Neural progenitor cell (in vitro differentiated cells): Measurements from ENCODE around the gene CCDC174. TPM values are rescaled to one million over a fixed set of nuclear protein-coding genes. Genes with fewer than 3 reads are reported as not detected.
A peak's percentile ranks its signal among the peaks of the same experiment; 100 is the strongest.

Experiments used
- DNase-seq: peaks from one replicate; pipeline ENCODE4 v3.0.0-alpha.2; 2016; ENCODE audit warnings: low spot score
- H2AFZ ChIP-seq: fragments of 200-600 bp; sonication (generic); replicated peaks from 2 replicates; pipeline ENCODE4 v1.6.1; 2016; ENCODE audit warnings: antibody characterized with exemption
- H3F3A ChIP-seq: fragments of 200-600 bp; sonication (generic); 2 replicates; pipeline ENCODE4 v1.6.1; 2016; ENCODE audit warnings: antibody characterized with exemption, low read depth
- H3K27ac ChIP-seq: fragments of 200-600 bp; sonication (generic); 2 replicates; pipeline ENCODE4 v1.5.1; 2016; ENCODE audit warnings: mild to moderate bottlenecking
- H3K27me3 ChIP-seq: fragments of 200-600 bp; sonication (generic); 2 replicates; pipeline ENCODE4 v1.6.1; 2016; ENCODE audit warnings: mild to moderate bottlenecking, moderate library complexity
- H3K36me3 ChIP-seq: fragments of 200-600 bp; sonication (generic); 2 replicates; pipeline ENCODE4 v1.5.1; 2016
- H3K4me1 ChIP-seq: fragments of 200-600 bp; sonication (generic); 2 replicates; pipeline ENCODE4 v1.6.1; 2016; ENCODE audit warnings: mixed run types
- H3K4me2 ChIP-seq: fragments of 200-600 bp; sonication (generic); 2 replicates; pipeline ENCODE4 v1.6.1; 2016
- H3K4me3 ChIP-seq: fragments of 200-600 bp; sonication (generic); 2 replicates; pipeline ENCODE4 v1.5.1; 2016
- H3K79me2 ChIP-seq: fragments of 200-600 bp; sonication (generic); 2 replicates; pipeline ENCODE4 v1.6.1; 2016; ENCODE audit warnings: low read depth
- H3K9ac ChIP-seq: fragments of 200-600 bp; sonication (generic); 2 replicates; pipeline ENCODE4 v1.6.1; 2016
- H3K9me3 ChIP-seq: fragments of 200-600 bp; sonication (generic); 2 replicates; pipeline ENCODE4 v1.5.1; 2016; ENCODE audit warnings: low read depth
- H4K20me1 ChIP-seq: fragments of 200-600 bp; sonication (generic); 2 replicates; pipeline ENCODE4 v1.6.1; 2016; ENCODE audit warnings: low read depth
- H3K27ac Mint-ChIP-seq: 3 replicates; pipeline ENCODE4 v1.8.0; 2021; ENCODE audit warnings: mixed read lengths
- H3K27me3 Mint-ChIP-seq: 2 replicates; pipeline ENCODE4 v1.8.0; 2022; ENCODE audit warnings: low read depth, mild to moderate bottlenecking, inconsistent platforms, moderate library complexity, mixed read lengths; ENCODE audit not compliant: insufficient read depth
- H3K36me3 Mint-ChIP-seq: 3 replicates; pipeline ENCODE4 v1.8.0; 2021; ENCODE audit warnings: mixed read lengths
- H3K4me1 Mint-ChIP-seq: 3 replicates; pipeline ENCODE4 v1.8.0; 2021; ENCODE audit warnings: mixed read lengths
- H3K4me3 Mint-ChIP-seq: 3 replicates; pipeline ENCODE4 v1.8.0; 2021; ENCODE audit warnings: mild to moderate bottlenecking, moderate library complexity, mixed read lengths
- H3K9me3 Mint-ChIP-seq: 3 replicates; pipeline ENCODE4 v1.8.0; 2020; ENCODE audit warnings: mixed read lengths
- EZH2 ChIP-seq: fragments of 200-600 bp; sonication (generic); IDR thresholded peaks from 2 replicates; pipeline ENCODE4 v1.6.1; 2017; ENCODE audit warnings: antibody characterized with exemption, mild to moderate bottlenecking, moderate library complexity
- EZH2phosphoT487 ChIP-seq: fragments of 200-600 bp; sonication (generic); IDR thresholded peaks from 2 replicates; pipeline ENCODE4 v1.6.1; 2017; ENCODE audit warnings: antibody characterized with exemption
- total RNA-seq: library from RNA; depleted of rRNA; stranded (reverse); fragments of >200 nt; gene quantifications from 2 replicates; pipeline ENCODE4 v1.2.3, GENCODE V29; 2015; ENCODE audit warnings: low replicate concordance
- TF ChIP-seq, protein P1 (sequence below): fragments of 200-600 bp; sonication (generic); IDR thresholded peaks from 2 replicates; pipeline ENCODE4 v1.5.1; 2017; ENCODE audit warnings: antibody characterized with exemption, mild to moderate bottlenecking

CCDC174 gene
- total RNA-seq, 1 donor from 2014 or later = 13.0 TPM

DNA sequence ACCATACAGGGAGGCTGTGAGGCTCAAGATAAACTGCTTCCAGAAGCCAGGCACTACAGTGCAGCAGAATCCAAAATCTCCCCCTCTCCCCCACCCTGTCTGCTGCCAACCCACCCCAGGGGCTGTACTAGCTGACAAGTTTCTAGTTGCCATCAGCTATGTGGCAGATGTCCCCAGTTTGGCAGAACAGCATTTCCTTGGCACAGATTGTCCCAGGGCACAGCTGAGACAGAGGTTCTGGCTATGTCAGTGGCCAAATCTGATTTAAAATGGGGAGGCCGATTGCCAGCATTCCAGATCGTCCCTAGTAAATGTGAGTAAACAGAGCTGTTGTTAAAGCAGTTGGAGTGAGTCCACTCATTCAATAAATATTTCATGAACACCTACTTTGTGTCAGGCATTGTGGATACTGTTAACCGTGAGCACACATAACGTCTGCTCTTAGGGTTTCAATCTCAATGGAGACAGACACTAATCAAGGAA lies 28.0 kb upstream of the CCDC174 start:
- TF ChIP-seq EZH2 = no peak
- TF ChIP-seq, protein P1, sequence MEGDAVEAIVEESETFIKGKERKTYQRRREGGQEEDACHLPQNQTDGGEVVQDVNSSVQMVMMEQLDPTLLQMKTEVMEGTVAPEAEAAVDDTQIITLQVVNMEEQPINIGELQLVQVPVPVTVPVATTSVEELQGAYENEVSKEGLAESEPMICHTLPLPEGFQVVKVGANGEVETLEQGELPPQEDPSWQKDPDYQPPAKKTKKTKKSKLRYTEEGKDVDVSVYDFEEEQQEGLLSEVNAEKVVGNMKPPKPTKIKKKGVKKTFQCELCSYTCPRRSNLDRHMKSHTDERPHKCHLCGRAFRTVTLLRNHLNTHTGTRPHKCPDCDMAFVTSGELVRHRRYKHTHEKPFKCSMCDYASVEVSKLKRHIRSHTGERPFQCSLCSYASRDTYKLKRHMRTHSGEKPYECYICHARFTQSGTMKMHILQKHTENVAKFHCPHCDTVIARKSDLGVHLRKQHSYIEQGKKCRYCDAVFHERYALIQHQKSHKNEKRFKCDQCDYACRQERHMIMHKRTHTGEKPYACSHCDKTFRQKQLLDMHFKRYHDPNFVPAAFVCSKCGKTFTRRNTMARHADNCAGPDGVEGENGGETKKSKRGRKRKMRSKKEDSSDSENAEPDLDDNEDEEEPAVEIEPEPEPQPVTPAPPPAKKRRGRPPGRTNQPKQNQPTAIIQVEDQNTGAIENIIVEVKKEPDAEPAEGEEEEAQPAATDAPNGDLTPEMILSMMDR = no peak
- no peak for TF ChIP-seq EZH2phosphoT487
- H3K27ac ChIP-seq = no peak overlapping the region
- Mint-ChIP-seq H3K36me3 (no peaks in the 10 kb centered on the region), H3K4me1 (peaks cover 78% of the 10 kb centered on the region), H3K27ac (peak overlapping the region; percentile 34), H3K4me3 (no peak overlapping the region), H3K9me3 (peaks cover 4% of the 10 kb centered on the region), H3K27me3 (peaks cover 14% of the 10 kb centered on the region)
- peaks cover 4% of the 10 kb centered on the region for H4K20me1 ChIP-seq
- no peaks in the 10 kb centered on the region for H3K79me2 ChIP-seq
- peaks cover 11% of the 10 kb centered on the region for H3F3A ChIP-seq
- DNase-seq = no peak
- no peak overlapping the region for H3K4me3 ChIP-seq
- H2AFZ ChIP-seq = no peak overlapping the region
- peaks cover 16% of the 10 kb centered on the region for H3K4me1 ChIP-seq
- no peak overlapping the region for H3K4me2 ChIP-seq
- no peaks in the 10 kb centered on the region for H3K27me3 ChIP-seq
- H3K9me3 ChIP-seq = no peaks in the 10 kb centered on the region
- no peaks in the 10 kb centered on the region for H3K36me3 ChIP-seq
- no peak overlapping the region for H3K9ac ChIP-seq

DNA sequence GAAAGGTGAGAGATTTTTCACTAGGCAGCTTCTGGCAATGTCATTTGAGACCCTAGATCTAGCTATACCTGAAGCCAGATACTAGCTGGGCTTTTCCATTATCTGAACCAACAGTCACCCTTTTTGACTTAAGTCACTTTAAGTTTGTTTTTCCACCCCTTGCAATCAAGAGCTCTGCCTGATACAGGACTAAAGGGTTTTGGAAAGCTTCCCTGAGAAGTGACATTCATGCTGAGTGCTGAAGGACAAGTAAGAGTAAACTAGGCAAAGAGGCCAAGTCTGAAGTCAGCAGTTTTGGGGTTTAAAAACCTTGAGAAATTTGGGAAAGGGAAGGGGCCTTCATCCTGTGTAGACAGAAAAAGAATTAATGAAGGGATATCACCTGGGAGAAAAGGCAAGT lies 27.1 kb upstream of the CCDC174 start:
- no peak for DNase-seq
- Mint-ChIP-seq H3K4me1 (peaks cover 72% of the 10 kb centered on the region), H3K36me3 (no peaks in the 10 kb centered on the region), H3K27ac (peak overlapping the region; percentile 26), H3K9me3 (peaks cover 6% of the 10 kb centered on the region), H3K4me3 (no peak overlapping the region), H3K27me3 (peaks cover 14% of the 10 kb centered on the region)
- Histone ChIP-seq H3K4me1 (peaks cover 16% of the 10 kb centered on the region), H3K4me2 (no peak overlapping the region), H3K9ac (no peak overlapping the region), H3K27ac (no peak overlapping the region), H3F3A (peaks cover 11% of the 10 kb centered on the region), H3K27me3 (no peaks in the 10 kb centered on the region), H2AFZ (no peak overlapping the region), H3K9me3 (no peaks in the 10 kb centered on the region), H3K36me3 (no peaks in the 10 kb centered on the region), H4K20me1 (peaks cover 4% of the 10 kb centered on the region), H3K79me2 (no peaks in the 10 kb centered on the region), H3K4me3 (no peak overlapping the region)
- TF ChIP-seq EZH2phosphoT487 (no peak), EZH2 (no peak)
- TF ChIP-seq, protein P1 = no peak

DNA sequence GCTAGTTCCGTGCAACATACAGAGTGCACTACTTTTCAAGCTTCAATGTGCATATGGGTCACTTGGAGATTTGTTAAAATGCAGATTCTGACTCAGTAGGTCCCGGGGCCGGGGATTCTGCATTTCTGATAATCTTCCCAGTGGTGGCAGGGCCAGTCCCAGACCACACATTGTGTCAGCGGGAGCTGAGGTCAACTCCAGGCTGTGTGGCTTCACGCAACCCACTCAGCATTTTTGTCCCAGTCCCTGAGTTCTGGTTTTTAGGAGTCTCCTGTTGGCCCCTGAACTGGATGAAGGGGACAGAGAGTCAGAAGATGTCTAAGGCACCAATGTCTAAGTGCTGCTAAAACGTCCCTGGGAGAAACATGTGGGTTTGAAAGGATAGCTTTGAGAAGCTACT lies 26.1 kb upstream of the CCDC174 start:
- no peak overlapping the region for H3K4me3 Mint-ChIP-seq
- H3K4me3 ChIP-seq = no peak overlapping the region
- H3K27ac Mint-ChIP-seq = peak overlapping the region; percentile 76
- TF ChIP-seq, protein P1 = no peak
- TF ChIP-seq EZH2phosphoT487 = no peak
- TF ChIP-seq EZH2 = no peak
- H3K4me1 ChIP-seq = peaks cover 6% of the 10 kb centered on the region
- no peaks in the 10 kb centered on the region for H3K36me3 ChIP-seq
- H3K79me2 ChIP-seq = no peaks in the 10 kb centered on the region
- peaks cover 6% of the 10 kb centered on the region for H3K9me3 Mint-ChIP-seq
- DNase-seq = no peak
- no peaks in the 10 kb centered on the region for H3K27me3 ChIP-seq
- H3K4me2 ChIP-seq = no peak overlapping the region
- H3K36me3 Mint-ChIP-seq = no peaks in the 10 kb centered on the region
- peaks cover 64% of the 10 kb centered on the region for H3K4me1 Mint-ChIP-seq
- peaks cover 14% of the 10 kb centered on the region for H3K27me3 Mint-ChIP-seq
- no peak overlapping the region for H3K9ac ChIP-seq
- H4K20me1 ChIP-seq = peaks cover 4% of the 10 kb centered on the region
- no peaks in the 10 kb centered on the region for H3K9me3 ChIP-seq
- H2AFZ ChIP-seq = no peak overlapping the region
- H3K27ac ChIP-seq = no peak overlapping the region
- peaks cover 6% of the 10 kb centered on the region for H3F3A ChIP-seq
